Panc1 (cell line): ENCODE results near the gene SPTBN4.

ENCODE experiments used
- CTCF ChIP-seq: fragments of 450-650 bp; IDR thresholded peaks from 2 replicates; pipeline ENCODE4 v1.5.1; 2017; ENCODE audit warnings: mild to moderate bottlenecking
- POLR2AphosphoS5 ChIP-seq: IDR thresholded peaks from 2 replicates; pipeline ENCODE4 v1.6.1; 2012; ENCODE audit warnings: mild to moderate bottlenecking, low read depth, low read length, moderate library complexity

GRCh38 chr19:40508739-40509260 is 42.0 kb downstream of the SPTBN4 start:
- TF ChIP-seq CTCF = no peak
- no peak for TF ChIP-seq POLR2AphosphoS5
